ENCODE results near the gene NIM1K.
"Not testable (repeated sequence)": the region's sequence is repeated elsewhere in the genome, so short reads cannot be mapped to it uniquely, and the experiment has no call there.

Gene NIM1K

DNA sequence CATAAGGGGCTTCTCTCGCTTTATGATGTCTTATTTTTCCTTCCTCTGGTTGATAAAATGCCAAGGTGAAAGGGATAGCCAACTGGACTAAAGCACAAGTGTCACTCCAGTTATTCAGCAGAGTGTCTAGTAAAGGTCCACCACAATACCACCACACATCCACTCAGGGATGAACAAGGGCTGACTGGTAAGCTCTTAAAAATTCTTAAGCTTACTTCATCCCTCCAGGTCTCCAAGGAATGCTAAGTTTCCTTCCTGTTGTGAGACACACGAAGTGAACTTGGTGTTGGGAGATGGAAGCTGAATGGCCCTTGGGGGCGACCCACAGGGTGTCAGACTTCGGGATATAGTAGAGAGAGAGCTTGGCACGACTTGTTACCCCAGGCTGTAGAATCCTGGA, 124.4 kb downstream of the NIM1K start:
- DNase-seq = no peak

DNA sequence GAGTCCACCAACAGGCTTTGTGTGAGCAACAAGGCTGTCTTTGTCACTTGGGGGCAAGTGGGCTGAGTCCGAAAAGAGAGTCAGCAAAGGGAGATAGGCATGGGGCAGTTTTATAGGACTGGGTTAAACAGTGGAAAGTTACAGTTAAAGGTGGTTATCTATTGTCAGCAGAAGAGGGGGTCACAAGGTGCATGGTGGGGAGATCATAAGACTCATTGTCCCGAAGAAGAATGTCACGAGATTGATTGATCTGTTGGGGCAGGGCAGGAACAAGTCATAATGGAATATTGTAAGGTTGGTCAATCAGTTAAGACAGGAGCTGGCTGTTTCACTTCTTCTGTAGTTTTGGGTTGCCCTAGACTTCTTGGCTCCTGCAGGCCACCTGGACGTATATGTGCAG, 128.8 kb downstream of the NIM1K start:
- DNase-seq = no peak

DNA sequence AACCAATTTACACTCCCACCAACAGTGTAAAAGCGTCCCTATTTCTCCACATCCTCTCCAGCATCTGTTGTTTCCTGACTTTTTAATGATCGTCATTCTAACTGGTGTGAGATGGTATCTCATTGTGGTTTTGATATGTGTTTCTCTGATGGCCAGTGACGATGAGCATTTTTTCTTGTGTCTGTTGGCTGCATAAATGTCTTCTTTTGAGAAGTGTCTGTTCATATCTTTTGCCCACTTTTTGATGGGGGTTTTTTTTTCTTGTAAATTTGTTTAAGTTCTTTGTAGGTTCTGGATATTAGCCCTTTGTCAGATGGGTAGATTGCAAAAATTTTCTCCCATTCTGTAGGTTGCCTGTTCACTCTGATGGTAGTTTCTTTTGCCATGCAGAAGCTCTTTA, 131.5 kb downstream of the NIM1K start:
- not testable (repeated sequence) for DNase-seq

DNA sequence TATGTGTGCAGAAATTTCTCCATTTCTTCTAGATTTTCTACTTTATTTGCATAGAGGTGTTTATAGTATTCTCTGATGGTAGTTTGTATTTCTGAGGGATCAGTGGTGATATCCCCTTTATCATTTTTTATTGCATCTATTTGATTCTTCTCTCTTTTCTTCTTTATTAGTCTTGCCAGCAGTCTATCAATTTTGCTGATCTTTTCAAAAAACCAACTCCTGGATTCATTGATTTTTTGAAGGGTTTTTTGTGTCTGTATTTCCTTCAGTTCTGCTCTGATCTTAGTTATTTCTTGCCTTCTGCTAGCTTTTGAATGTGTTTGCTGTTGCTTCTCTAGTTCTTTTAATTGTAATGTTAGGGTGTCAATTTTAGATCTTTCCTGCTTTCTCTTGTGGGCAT, 133.6 kb downstream of the NIM1K start:
- not testable (repeated sequence) for DNase-seq
